HepG2 (cell line): ENCODE results near the gene NSMF.

Experiments
- ATF1 ChIP-seq: IDR thresholded peaks from 2 replicates; pipeline ENCODE4 v1.6.1; 2016; ENCODE audit warnings: mild to moderate bottlenecking, control low read depth
- CEBPB ChIP-seq: IDR thresholded peaks from 2 replicates; pipeline ENCODE4 v1.6.1; 2011; ENCODE audit warnings: low read depth, low read length, improper control_type of control experiment, borderline replicate concordance
- CTCF ChIP-seq: sonication (generic); formaldehyde crosslinking; IDR thresholded peaks from 2 replicates; pipeline ENCODE4 v1.5.0; 2020; ENCODE audit warnings: mild to moderate bottlenecking, missing genetic modification reagents, moderate library complexity
- EZH2 ChIP-seq: conservative IDR thresholded peaks from 2 replicates; pipeline ENCODE4 v1.6.1; 2012; ENCODE audit warnings: mild to moderate bottlenecking, low read depth, low read length, moderate library complexity
- FIP1L1 ChIP-seq: fragments of 200-400 bp; formaldehyde crosslinking; IDR thresholded peaks from 2 replicates; pipeline ENCODE4 v1.6.1; 2018; ENCODE audit warnings: low read depth, mild to moderate bottlenecking, low read length, moderate library complexity, borderline replicate concordance; ENCODE audit not compliant: insufficient read depth
- FOXC1 ChIP-seq: sonication (generic); formaldehyde crosslinking; IDR thresholded peaks from 2 replicates; pipeline ENCODE4 v1.8.0; 2022; ENCODE audit warnings: mild to moderate bottlenecking, missing genetic modification reagents, borderline replicate concordance
- POLR2A ChIP-seq, 2 experiments: IDR thresholded peaks; 2 replicates each; pipeline ENCODE4 v1.6.1; 2011; ENCODE audit warnings: low read depth in 2 of 2, low read length in 2 of 2, mild to moderate bottlenecking in 1 of 2, moderate library complexity in 1 of 2; ENCODE audit not compliant: insufficient read depth in 1 of 2
- SNAI1 ChIP-seq: sonication (generic); formaldehyde crosslinking; IDR thresholded peaks from 2 replicates; pipeline ENCODE4 v1.5.0; 2020; ENCODE audit warnings: mild to moderate bottlenecking, missing genetic modification reagents, borderline replicate concordance
- TBX3 ChIP-seq: fragments of 450-650 bp; IDR thresholded peaks from 2 replicates; pipeline ENCODE4 v1.6.1; 2017; ENCODE audit warnings: antibody characterized with exemption, mild to moderate bottlenecking, inconsistent platforms, borderline replicate concordance
- TGIF2 ChIP-seq: IDR thresholded peaks from 2 replicates; pipeline ENCODE4 v1.6.1; 2016; ENCODE audit warnings: control low read depth, missing compliant biosample characterization
- THAP11 ChIP-seq: IDR thresholded peaks from 2 replicates; pipeline ENCODE4 v1.6.1; 2016; ENCODE audit warnings: missing biosample characterization, missing genetic modification reagents
- ZNF143 ChIP-seq: sonication (generic); formaldehyde crosslinking; IDR thresholded peaks from 2 replicates; pipeline ENCODE4 v1.4.0; 2020; ENCODE audit warnings: missing genetic modification reagents

GRCh38 chr9:137446851-137447471, 12.2 kb downstream of the NSMF start:
- no peak for TF ChIP-seq POLR2A (IDR thresholded peaks at IDR 0.05; ENCODE audit: insufficient read depth in 1 of 2, low read depth in 2 of 2, low read length in 2 of 2)
- no peak for TF ChIP-seq TGIF2 (CRISPR knock-in tag)
- TF ChIP-seq CTCF (CRISPR knock-in tag): no peak
- no peak for TF ChIP-seq FIP1L1
- TF ChIP-seq THAP11 (CRISPR knock-in tag): no peak
- no peak for TF ChIP-seq ATF1 (CRISPR knock-in tag)
- no peak for TF ChIP-seq EZH2
- TF ChIP-seq TBX3: no peak
- no peak for TF ChIP-seq FOXC1 (CRISPR knock-in tag)
- no peak for TF ChIP-seq SNAI1 (CRISPR knock-in tag)
- no peak for TF ChIP-seq ZNF143 (CRISPR knock-in tag)
- no peak for TF ChIP-seq CEBPB
